Lower leg skin (tissue), 3 donors: ENCODE results near the gene IGFL1.

Experiments used
- POLR2A ChIP-seq, 2 donors: fragments of 450-650 bp; IDR thresholded peaks; one replicate each; pipeline ENCODE4 v1.6.1; 2016 to 2017; ENCODE audit warnings: antibody characterized with exemption in 2 of 2, mild to moderate bottlenecking in 1 of 2, moderate library complexity in 1 of 2
- TF ChIP-seq, protein P1 (sequence below), 3 donors: fragments of 450-650 bp; IDR thresholded peaks; one replicate each; pipeline ENCODE4 v1.5.1; 2016; ENCODE audit warnings: antibody characterized with exemption in 3 of 3, mild to moderate bottlenecking in 3 of 3, moderate library complexity in 2 of 3

DNA sequence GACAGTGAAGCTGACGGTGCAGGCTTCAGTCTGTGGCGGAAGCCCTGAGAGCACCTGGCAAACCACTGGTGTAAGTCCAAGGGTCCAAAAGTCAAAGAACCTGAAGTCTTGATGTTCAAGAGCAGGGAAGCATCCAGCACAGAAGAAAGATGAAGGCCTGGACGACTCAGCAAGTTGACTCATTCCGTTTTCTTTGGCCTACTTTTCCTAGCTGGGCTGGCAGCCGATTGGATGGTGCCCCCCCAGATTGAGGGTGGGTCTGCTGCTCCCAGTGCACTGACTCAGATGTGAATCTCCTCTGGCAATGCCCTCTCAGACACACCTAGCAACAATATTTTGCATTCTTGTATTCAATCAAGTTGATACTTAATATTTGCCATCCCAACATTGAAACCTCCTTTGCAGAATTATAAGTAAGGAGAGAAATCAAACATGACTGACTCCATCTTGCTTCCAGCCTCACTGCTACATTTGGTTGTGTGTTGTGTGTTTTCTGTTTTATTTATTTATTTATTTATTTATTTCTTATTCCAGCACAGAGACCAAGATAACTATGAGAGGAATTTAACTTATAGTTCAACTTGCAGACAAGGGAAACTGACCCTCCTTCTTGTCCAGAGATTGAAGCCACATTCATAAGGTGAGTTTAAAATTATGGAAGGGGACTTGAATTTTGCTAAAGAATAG lies 48.7 kb upstream of the IGFL1 start:
- TF ChIP-seq, protein P1, sequence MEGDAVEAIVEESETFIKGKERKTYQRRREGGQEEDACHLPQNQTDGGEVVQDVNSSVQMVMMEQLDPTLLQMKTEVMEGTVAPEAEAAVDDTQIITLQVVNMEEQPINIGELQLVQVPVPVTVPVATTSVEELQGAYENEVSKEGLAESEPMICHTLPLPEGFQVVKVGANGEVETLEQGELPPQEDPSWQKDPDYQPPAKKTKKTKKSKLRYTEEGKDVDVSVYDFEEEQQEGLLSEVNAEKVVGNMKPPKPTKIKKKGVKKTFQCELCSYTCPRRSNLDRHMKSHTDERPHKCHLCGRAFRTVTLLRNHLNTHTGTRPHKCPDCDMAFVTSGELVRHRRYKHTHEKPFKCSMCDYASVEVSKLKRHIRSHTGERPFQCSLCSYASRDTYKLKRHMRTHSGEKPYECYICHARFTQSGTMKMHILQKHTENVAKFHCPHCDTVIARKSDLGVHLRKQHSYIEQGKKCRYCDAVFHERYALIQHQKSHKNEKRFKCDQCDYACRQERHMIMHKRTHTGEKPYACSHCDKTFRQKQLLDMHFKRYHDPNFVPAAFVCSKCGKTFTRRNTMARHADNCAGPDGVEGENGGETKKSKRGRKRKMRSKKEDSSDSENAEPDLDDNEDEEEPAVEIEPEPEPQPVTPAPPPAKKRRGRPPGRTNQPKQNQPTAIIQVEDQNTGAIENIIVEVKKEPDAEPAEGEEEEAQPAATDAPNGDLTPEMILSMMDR (IDR thresholded peaks at IDR 0.05): no peak
- TF ChIP-seq POLR2A (IDR thresholded peaks at IDR 0.05): no peak
